CD8-positive, alpha-beta memory T cell (primary cell): ENCODE measurements around the gene GPBP1L1. TPM values are rescaled to one million over a fixed set of nuclear protein-coding genes. Genes with fewer than 3 reads are reported as not detected.
"Not testable (repeated sequence)": the region's sequence is repeated elsewhere in the genome, so short reads cannot be mapped to it uniquely, and the experiment has no call there.

Source experiments
- CTCF ChIA-PET: fragments of 350-600 bp; sonication (Branson Sonifier 250); formaldehyde crosslinking; loops from one replicate; lab custom pipeline; 2021; ENCODE audit warnings: antibody characterized with exemption; lab: Charles Lee
- POLR2A ChIA-PET: fragments of 350-600 bp; sonication (Branson Sonifier 250); formaldehyde crosslinking; loops from one replicate; lab custom pipeline; 2021; ENCODE audit warnings: antibody characterized with exemption; lab: Charles Lee
- DNase-seq, 5 donors: peaks; one replicate each; pipeline versions ENCODE4 v3.0.0 to v3.0.0-alpha.2; 2020 to 2022; ENCODE audit warnings: mixed read lengths in 1 of 5
- H3K27ac ChIP-seq: one replicate; pipeline ENCODE4 v1.7.0; 2013; ENCODE audit warnings: low read depth, mild to moderate bottlenecking, low read length, moderate library complexity
- H3K27me3 ChIP-seq: 2 replicates; pipeline ENCODE4 v1.7.0; 2013; ENCODE audit warnings: low read length, mild to moderate bottlenecking; ENCODE audit not compliant: insufficient read depth, poor library complexity, severe bottlenecking
- H3K36me3 ChIP-seq: 2 replicates; pipeline ENCODE4 v1.7.0; 2013; ENCODE audit warnings: mild to moderate bottlenecking, low read length, moderate library complexity; ENCODE audit not compliant: insufficient read depth
- H3K4me1 ChIP-seq: 2 replicates; pipeline ENCODE4 v1.7.0; 2013; ENCODE audit warnings: mild to moderate bottlenecking, low read length, moderate library complexity; ENCODE audit not compliant: insufficient read depth
- H3K4me3 ChIP-seq: 2 replicates; pipeline ENCODE4 v1.7.0; 2013; ENCODE audit warnings: mild to moderate bottlenecking, low read length
- H3K9me3 ChIP-seq: 2 replicates; pipeline ENCODE4 v1.7.0; 2013; ENCODE audit warnings: mild to moderate bottlenecking, low read length
- H3K27ac Mint-ChIP-seq, 8 donors: one replicate each; pipeline ENCODE4 v1.8.0; 2020 to 2021; ENCODE audit warnings: mixed read lengths in 8 of 8, mild to moderate bottlenecking in 6 of 8, inconsistent platforms in 3 of 8, moderate library complexity in 3 of 8
- H3K27me3 Mint-ChIP-seq, 2 donors: one replicate each; pipeline ENCODE4 v1.8.0; 2020 to 2021; ENCODE audit warnings: mixed read lengths in 2 of 2, mild to moderate bottlenecking in 1 of 2, moderate library complexity in 1 of 2
- H3K36me3 Mint-ChIP-seq, 3 donors: one replicate each; pipeline ENCODE4 v1.8.0; 2020 to 2021; ENCODE audit warnings: mixed read lengths in 3 of 3, inconsistent platforms in 1 of 3, mild to moderate bottlenecking in 1 of 3
- H3K4me1 Mint-ChIP-seq, 3 donors: one replicate each; pipeline ENCODE4 v1.8.0; 2020 to 2021; ENCODE audit warnings: mixed read lengths in 3 of 3, inconsistent platforms in 1 of 3, mild to moderate bottlenecking in 1 of 3
- H3K4me3 Mint-ChIP-seq, 7 donors: one replicate each; pipeline ENCODE4 v1.8.0; 2020 to 2021; ENCODE audit warnings: mixed read lengths in 7 of 7, mild to moderate bottlenecking in 6 of 7, moderate library complexity in 4 of 7, inconsistent platforms in 2 of 7
- H3K9me3 Mint-ChIP-seq, 5 donors: one replicate each; pipeline ENCODE4 v1.8.0; 2020 to 2022; ENCODE audit warnings: mixed read lengths in 5 of 5, mild to moderate bottlenecking in 3 of 5, moderate library complexity in 2 of 5, inconsistent platforms in 1 of 5
- polyA plus RNA-seq: library from polyadenylated mRNA; unstranded; fragments of 300-500 nt; fragmentation: Illumina TruSeq; gene quantifications from one replicate; pipeline ENCODE4 v1.2.3, GENCODE V29; 2021
- total RNA-seq, 2 experiments: library from RNA; stranded (reverse); gene quantifications; one replicate each; pipeline ENCODE4 v1.2.3, GENCODE V29; 2021

The GPBP1L1 gene
- total and polyA plus RNA-seq, 3 experiments from 2014 or later = 90.3 to 107 (median 102) TPM

DNA sequence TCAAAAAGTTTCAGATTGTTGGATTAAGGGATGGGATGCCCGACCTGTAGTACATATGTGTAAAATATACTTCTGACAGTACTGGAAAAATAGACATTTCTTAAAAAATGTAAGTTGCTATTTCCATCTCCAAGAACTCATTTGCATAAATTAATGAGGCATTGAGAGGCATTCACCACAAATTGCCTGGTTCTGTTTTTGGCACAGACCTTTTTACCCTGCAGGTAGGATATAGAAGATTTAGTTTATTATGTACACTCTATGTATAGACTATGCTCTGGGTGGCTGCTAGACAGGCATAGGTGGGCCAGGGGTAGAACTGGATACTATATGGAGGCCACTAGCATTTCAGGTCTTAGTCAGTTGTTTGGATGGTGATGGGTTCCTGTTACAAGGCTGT, 70.4 kb downstream of the GPBP1L1 start:
- Mint-ChIP-seq H3K4me1 (no peaks in the 10 kb centered on the region), H3K9me3 (no peaks in the 10 kb centered on the region), H3K36me3 (peaks cover 0 to 88% (median 15%) of the 10 kb centered on the region in 3 donors)

DNA sequence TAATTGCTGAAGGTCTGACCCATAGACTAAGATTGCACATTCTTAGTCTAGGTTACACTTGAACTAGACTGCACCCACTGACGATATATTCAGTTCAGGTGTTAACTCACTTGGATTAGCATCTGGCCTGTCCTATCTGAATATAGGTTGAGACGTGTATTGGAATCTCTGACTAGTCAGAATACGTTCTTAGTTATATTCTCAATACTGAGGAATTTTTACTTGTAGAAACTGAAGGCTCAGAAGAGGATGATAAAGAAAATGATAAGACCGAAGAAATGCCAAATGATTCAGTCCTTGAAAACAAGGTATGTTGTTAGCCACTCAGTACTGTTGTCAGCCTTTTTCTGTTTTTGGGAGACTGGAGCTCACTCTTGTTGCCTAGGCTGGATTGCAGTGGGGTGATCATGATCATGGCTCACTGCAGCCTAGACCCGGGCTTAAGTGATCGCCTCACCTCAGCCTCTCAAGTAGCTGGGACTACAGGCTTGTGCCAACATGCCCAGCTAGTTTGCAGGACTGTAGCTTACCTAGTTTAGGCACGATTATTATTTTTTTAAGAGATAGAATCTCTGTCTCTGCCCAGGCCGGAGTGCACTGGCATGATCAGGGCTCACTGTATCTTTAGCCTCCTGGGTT, 73.3 kb downstream of the GPBP1L1 start:
- no peak for DNase-seq
- peaks cover 5 to 11% (median 10%) of the 10 kb centered on the region in 3 donors for H3K4me1 Mint-ChIP-seq
- POLR2A ChIA-PET = no interaction called here
- CTCF ChIA-PET = no interaction called here
- no peak overlapping the region for H3K4me3 Mint-ChIP-seq
- Histone ChIP-seq H3K27me3 (no peaks in the 10 kb centered on the region), H3K36me3 (peaks cover 32% of the 10 kb centered on the region), H3K4me3 (no peak overlapping the region), H3K4me1 (no peaks in the 10 kb centered on the region), H3K27ac (no peak overlapping the region), H3K9me3 (no peaks in the 10 kb centered on the region)
- peak overlapping the region in 3 of 8 donors; percentile 5 to 42 (median 24) for H3K27ac Mint-ChIP-seq
- peaks cover 0 to 90% (median 20%) of the 10 kb centered on the region in 3 donors for H3K36me3 Mint-ChIP-seq
- no peaks in the 10 kb centered on the region for H3K9me3 Mint-ChIP-seq
- no peaks in the 10 kb centered on the region for H3K27me3 Mint-ChIP-seq

More for the DNA sequence above, 70.4 kb downstream of the GPBP1L1 start:
- DNase-seq = no peak
- Mint-ChIP-seq H3K27me3 (no peaks in the 10 kb centered on the region), H3K27ac (peak overlapping the region in 3 of 8 donors; percentile 17 to 79 (median 45)), H3K4me3 (no peak overlapping the region)
- H3K27me3 ChIP-seq = no peaks in the 10 kb centered on the region
- H3K4me1 ChIP-seq = no peaks in the 10 kb centered on the region
- H3K9me3 ChIP-seq = no peaks in the 10 kb centered on the region
- CTCF ChIA-PET = no interaction called here
- H3K27ac ChIP-seq = no peak overlapping the region
- peaks cover 30% of the 10 kb centered on the region for H3K36me3 ChIP-seq
- no peak overlapping the region for H3K4me3 ChIP-seq
- POLR2A ChIA-PET = no interaction called here

DNA sequence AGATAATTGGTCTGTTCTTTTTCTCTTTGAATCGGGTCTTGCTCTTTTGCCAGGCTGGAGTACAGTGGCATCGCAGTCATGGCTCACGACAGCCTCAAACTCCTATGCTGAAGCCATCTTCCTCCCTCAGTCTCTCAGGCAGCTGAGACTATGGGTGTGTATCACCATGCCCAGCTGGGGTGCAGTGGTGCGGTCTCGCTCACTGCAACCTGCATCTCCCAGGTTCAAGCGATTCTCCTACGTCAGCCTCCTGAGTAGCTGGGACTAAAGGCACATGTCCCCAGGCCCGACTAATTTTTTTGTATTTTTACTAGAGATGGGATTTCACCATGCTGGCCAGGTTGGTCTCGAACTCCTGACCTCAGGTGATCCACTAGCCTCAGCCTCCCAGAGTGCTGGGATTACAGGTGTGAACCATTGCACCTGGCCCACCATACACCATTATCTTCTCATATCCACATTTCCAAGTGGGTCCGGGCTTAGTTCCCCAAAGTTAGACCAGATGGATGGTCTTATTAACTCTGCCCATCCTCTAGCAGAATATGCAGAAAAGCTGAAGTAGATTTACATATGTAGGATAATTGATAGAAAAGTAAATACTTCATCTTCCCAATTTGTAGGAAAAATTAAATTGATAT, 75.6 kb downstream of the GPBP1L1 start:
- no peak overlapping the region for H3K4me3 ChIP-seq
- no peak overlapping the region for H3K27ac ChIP-seq
- Mint-ChIP-seq H3K4me1 (peaks cover 12 to 22% (median 18%) of the 10 kb centered on the region in 3 donors), H3K36me3 (peaks cover 0 to 90% (median 25%) of the 10 kb centered on the region in 3 donors), H3K9me3 (no peaks in the 10 kb centered on the region), H3K27me3 (no peaks in the 10 kb centered on the region), H3K4me3 (no peak overlapping the region), H3K27ac (peak overlapping the region in 2 of 8 donors; percentile 44 to 66)
- no peaks in the 10 kb centered on the region for H3K4me1 ChIP-seq
- CTCF ChIA-PET = no interaction called here
- POLR2A ChIA-PET = no interaction called here
- H3K27me3 ChIP-seq = no peaks in the 10 kb centered on the region
- peaks cover 34% of the 10 kb centered on the region for H3K36me3 ChIP-seq
- no peaks in the 10 kb centered on the region for H3K9me3 ChIP-seq
- no peak for DNase-seq

DNA sequence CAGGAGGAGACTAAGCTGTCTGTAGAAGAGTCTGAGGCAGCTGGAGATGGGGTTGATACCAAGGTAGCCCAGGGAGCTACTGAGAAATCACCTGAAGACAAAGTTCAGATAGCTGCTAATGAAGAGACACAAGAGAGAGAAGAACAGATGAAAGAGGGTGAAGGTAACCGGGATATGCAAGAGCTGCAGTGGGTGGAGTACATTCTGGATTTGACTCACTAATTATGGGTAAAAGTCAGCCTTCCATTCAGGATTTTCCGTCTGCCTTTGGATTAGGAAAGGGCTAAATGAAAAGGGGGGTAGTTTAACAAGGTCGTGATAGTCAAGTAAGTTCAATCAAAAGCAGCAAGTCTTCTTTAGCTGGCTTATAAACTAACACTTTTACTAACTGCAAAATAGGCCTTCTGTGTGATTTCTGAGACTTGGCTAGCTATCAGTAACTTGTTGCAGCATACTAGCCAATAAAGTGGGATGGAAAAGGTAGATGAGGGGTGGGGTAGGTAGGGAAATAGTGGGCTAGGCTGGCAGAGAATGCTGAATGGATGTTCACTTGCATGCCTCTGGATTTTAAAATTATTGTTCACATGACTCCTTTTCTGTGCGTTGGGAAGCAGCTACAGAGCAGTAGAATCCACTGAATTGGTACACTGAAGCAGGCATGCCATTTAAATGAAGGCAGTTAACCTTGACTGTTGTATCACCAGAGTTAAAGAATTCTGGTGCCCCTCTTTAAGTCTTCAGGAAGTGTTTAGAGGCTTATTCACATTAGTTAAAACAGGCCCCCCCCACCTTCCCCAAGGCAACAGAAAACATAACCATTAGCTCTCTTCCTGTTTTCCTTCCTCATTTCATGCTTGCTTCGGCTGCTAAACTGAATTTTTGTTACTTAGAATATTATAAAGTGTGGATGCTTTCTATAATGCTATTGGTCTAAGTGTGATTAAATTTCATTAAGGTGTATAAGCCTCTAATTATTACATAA, 77.9 kb downstream of the GPBP1L1 start:
- H3K4me1 Mint-ChIP-seq = peaks cover 16 to 28% (median 22%) of the 10 kb centered on the region in 3 donors
- no peaks in the 10 kb centered on the region for H3K27me3 ChIP-seq
- peak overlapping the region; percentile 21 to 79 (median 50) for H3K27ac Mint-ChIP-seq
- peaks cover 0 to 83% (median 22%) of the 10 kb centered on the region in 3 donors for H3K36me3 Mint-ChIP-seq
- no peak overlapping the region for H3K4me3 ChIP-seq
- CTCF ChIA-PET = no interaction called here
- H3K4me3 Mint-ChIP-seq = no peak overlapping the region
- no peak for DNase-seq
- no peaks in the 10 kb centered on the region for H3K27me3 Mint-ChIP-seq
- POLR2A ChIA-PET = interaction anchor here (0.6 kb wide), 1 partner anchor 22 kb away, joined by 3 read pairs; no protein-coding TSS in a partner anchor
- H3K9me3 Mint-ChIP-seq = no peaks in the 10 kb centered on the region
- H3K36me3 ChIP-seq = peaks cover 18% of the 10 kb centered on the region
- H3K4me1 ChIP-seq = no peaks in the 10 kb centered on the region
- no peaks in the 10 kb centered on the region for H3K9me3 ChIP-seq
- no peak overlapping the region for H3K27ac ChIP-seq

DNA sequence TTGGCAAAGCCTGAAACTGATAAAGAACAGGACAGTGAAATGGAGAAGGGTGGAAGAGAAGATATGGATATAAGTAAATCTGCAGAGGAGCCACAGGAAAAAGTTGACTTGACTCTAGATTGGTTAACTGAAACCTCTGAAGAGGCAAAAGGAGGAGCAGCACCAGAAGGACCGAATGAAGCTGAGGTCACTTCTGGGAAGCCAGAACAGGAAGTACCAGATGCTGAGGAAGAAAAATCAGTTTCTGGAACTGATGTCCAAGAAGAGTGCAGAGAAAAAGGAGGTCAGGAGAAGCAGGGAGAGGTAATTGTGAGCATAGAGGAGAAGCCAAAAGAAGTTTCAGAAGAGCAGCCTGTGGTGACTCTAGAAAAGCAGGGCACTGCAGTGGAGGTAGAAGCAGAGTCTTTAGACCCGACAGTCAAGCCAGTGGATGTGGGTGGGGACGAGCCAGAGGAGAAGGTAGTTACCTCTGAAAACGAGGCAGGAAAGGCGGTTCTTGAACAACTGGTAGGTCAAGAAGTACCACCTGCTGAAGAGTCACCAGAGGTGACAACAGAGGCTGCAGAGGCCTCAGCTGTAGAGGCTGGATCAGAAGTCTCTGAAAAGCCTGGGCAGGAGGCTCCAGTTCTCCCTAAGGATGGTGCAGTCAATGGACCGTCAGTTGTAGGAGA, 78.8 kb downstream of the GPBP1L1 start:
- Histone ChIP-seq H3K4me1 (no peaks in the 10 kb centered on the region), H3K4me3 (no peak overlapping the region), H3K27me3 (no peaks in the 10 kb centered on the region), H3K9me3 (no peaks in the 10 kb centered on the region), H3K36me3 (peaks cover 18% of the 10 kb centered on the region), H3K27ac (no peak overlapping the region)
- H3K4me1 Mint-ChIP-seq = peaks cover 16 to 30% (median 22%) of the 10 kb centered on the region in 3 donors
- peak overlapping the region; percentile 3 to 82 (median 59) for H3K27ac Mint-ChIP-seq
- H3K36me3 Mint-ChIP-seq = peaks cover 0 to 83% (median 22%) of the 10 kb centered on the region in 3 donors
- no peak for DNase-seq
- no peaks in the 10 kb centered on the region for H3K9me3 Mint-ChIP-seq
- CTCF ChIA-PET = no interaction called here
- H3K4me3 Mint-ChIP-seq = no peak overlapping the region
- H3K27me3 Mint-ChIP-seq = no peaks in the 10 kb centered on the region
- POLR2A ChIA-PET = no interaction called here

DNA sequence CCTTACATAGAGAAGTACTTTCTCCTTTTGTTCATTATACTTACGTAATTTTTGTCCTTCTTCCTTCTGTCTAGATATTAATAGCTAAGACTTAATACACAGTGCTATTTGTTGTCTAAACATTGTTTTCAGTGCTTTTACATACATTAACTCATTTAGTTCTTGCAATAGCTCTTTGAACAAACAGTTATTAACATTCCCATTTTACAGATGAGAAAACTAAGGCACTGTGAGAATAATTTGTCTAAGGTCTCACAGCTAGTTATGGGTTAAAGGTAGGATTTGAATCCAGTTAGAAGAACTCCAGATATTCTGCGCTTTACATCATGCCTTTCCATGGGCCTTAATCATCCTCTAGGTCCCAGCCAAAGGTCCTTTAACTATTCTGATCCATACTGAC, 82.1 kb downstream of the GPBP1L1 start:
- Mint-ChIP-seq H3K27ac (peak overlapping the region in 1 of 8 donors; percentile 32), H3K4me1 (peaks cover 38 to 58% (median 48%) of the 10 kb centered on the region in 3 donors), H3K27me3 (no peaks in the 10 kb centered on the region), H3K36me3 (peaks cover 0 to 84% (median 15%) of the 10 kb centered on the region in 3 donors), H3K9me3 (no peaks in the 10 kb centered on the region), H3K4me3 (no peak overlapping the region)
- Histone ChIP-seq H3K4me3 (no peak overlapping the region), H3K36me3 (peaks cover 14% of the 10 kb centered on the region), H3K27me3 (no peaks in the 10 kb centered on the region), H3K9me3 (no peaks in the 10 kb centered on the region), H3K4me1 (no peaks in the 10 kb centered on the region), H3K27ac (no peak overlapping the region)
- DNase-seq = no peak
- POLR2A ChIA-PET = no interaction called here
- CTCF ChIA-PET = no interaction called here

DNA sequence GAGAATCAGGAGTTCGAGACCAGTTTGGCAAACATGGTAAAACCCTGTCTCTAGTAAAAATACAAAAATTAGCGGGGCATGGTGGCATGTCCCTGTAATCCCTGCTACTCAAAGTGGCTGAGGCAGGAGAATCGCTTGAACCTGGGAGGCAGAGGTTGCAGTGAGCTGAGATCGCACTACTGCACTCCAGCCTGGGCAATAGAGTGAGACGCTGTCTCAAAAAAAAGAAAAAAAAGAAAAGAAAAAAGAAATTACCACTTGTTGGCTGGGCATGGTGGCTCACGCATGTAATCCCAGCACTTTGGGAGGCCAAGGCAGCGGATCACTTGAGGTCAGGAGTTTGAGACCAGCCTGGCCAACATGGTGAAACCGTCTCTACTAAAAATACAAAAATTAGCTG, 89.6 kb downstream of the GPBP1L1 start:
- CTCF ChIA-PET, H3K9me3 Mint-ChIP-seq: not testable (repeated sequence)
- peaks cover 16% of the 10 kb centered on the region for H3K36me3 ChIP-seq

More for the DNA sequence above, 89.6 kb downstream of the GPBP1L1 start:
- H3K27me3 ChIP-seq, H3K9me3 ChIP-seq, H3K4me3 ChIP-seq, DNase-seq, H3K4me1 ChIP-seq, H3K27me3 Mint-ChIP-seq, H3K27ac ChIP-seq, POLR2A ChIA-PET, H3K4me3 Mint-ChIP-seq: not testable (repeated sequence)
- peaks cover 28 to 61% (median 47%) of the 10 kb centered on the region in 3 donors for H3K4me1 Mint-ChIP-seq
- H3K27ac Mint-ChIP-seq = peak overlapping the region in 1 of 8 donors; percentile 54
- H3K36me3 Mint-ChIP-seq = peaks cover 4 to 68% (median 7%) of the 10 kb centered on the region in 3 donors
